Esophagus mucosa (tissue), 1 donor: ENCODE data around the gene C6orf47. TPM values are rescaled to one million over a fixed set of nuclear protein-coding genes. Genes with fewer than 3 reads are reported as not detected.
A peak's percentile ranks its signal among the peaks of the same experiment; 100 is the strongest.
"Not testable (repeated sequence)": the region's sequence is repeated elsewhere in the genome, so short reads cannot be mapped to it uniquely, and the experiment has no call there.

ENCODE experiments used
- ATAC-seq: fragments of 200-7000 bp; cut with Tn5 transposase; one replicate; pipeline ENCODE4 v1.9.1; 2020
- total RNA-seq: library from RNA; stranded (reverse); gene quantifications from one replicate; pipeline ENCODE4 v1.2.4, GENCODE V29; 2023
- donor health status: DM: yes; HTN: yes; CAD: no.

C6orf47 gene, protein sequence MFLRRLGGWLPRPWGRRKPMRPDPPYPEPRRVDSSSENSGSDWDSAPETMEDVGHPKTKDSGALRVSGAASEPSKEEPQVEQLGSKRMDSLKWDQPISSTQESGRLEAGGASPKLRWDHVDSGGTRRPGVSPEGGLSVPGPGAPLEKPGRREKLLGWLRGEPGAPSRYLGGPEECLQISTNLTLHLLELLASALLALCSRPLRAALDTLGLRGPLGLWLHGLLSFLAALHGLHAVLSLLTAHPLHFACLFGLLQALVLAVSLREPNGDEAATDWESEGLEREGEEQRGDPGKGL
- 18.1 TPM for total RNA-seq

DNA sequence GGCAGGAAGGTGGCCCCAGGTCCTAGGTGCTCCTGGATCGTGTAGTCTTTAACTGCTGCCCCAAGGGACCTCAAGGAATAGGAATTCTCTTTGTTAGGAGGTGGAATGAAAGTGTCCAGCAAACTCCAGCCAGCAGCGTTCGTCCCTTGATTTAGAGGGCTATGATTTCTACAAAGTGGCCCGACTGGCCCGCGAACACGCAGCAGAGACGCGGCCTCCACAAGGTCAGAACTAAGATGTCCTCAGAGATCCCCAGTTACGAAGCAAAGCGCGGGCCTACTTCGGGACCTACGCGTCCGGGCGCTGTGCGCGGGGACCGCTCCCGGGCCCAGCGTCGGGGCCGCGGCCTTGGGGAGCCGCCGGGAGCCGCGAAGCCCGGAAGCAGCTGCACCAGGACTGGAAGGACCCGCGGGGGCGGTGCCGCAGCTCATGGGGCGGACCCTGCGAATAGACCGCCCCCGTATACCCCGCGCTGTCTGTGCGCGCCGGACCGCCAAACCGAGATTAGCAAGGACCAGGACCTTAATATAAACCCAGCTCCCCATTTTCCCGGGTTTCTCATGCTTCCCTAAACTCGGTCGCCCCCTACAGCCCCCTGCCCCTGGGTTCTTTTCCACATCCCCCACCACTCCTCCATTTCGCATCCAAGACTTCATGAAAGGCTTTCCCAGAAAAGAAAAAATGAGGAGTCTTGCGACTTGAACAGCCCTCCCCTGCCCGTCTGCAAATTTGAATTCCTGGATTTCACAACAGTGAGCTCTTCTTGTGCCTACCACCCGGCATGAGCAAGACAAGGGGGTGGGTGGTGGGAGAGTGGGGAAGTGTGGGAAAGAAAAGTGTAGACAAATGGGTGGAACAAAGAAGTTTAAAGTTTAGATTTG lies at the start of gene C6orf47:
C6orf47 (minus strand) TSS at position 398 of the 881 bp plus-strand sequence. CDS start 831 bp downstream, outside the sequence.
- peak; percentile 68 for ATAC-seq

DNA sequence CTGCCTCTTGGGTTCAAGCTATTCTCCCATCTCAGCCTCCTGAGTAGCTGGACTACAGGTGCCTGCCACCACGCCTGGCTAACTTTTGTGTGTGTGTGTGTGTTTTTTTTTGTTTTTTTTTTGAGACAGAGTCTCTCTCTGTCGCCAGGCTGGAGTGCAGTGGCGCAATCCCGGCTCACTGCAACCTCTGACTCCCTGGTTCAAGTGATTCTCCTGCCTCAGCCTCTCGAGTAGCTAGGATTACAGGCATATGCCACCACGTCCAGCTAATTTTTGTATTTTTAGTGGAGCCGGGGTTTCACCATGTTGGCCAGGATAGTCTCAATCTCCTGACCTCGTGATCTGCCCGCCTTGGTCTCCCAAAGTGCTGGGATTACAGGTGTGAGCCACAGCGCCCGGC lies 48.6 kb upstream of the C6orf47 start:
- not testable (repeated sequence) for ATAC-seq

DNA sequence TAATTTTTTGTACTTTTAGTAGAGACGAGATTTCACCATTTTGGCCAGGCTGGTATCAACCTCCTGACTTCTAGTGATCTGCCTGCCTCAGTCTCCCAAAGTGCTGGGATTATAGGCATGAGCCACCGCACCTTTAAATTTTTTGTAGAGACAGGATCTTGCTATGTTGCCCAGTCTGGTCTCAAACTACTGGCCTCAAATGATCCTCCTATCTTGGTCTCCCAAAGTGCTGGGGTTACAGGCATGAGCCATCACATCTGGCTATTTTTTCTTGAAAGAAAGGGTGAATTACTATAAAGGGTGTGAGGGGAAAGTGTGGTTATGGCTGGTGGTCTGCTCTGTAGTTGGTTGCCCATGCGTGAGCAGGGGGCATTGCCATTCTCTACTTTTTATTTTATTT lies 47.6 kb upstream of the C6orf47 start:
- no peak for ATAC-seq

DNA sequence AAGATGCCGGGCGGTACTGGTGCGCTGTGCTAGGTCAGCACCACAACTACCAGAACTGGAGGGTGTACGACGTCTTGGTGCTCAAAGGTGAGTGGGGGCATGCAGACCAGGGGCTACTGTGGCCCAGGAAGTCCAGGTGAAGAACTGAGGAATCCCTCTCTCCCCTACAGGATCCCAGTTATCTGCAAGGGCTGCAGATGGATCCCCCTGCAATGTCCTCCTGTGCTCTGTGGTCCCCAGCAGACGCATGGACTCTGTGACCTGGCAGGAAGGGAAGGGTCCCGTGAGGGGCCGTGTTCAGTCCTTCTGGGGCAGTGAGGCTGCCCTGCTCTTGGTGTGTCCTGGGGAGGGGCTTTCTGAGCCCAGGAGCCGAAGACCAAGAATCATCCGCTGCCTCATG lies 47.1 kb upstream of the C6orf47 start:
- no peak for ATAC-seq

DNA sequence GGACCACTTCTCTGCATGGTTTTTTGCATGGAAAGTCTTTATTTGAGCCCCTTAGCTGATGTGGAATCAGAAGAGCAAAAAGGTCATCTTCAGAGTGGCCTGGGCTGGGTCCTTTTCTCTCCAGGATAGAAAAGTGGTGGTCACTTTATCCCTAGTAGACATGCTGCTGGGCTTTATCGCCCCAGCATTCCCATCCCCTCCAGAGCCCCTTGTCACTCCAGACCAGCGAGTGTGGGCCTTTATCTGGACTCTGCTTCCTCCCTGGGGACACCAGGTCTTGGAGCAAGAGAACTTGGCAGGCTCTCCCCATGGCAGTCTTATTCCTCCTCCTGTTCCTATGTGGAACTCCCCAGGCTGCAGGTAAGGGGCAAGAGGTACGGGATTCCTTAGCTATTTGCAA lies 46.0 kb upstream of the C6orf47 start, which contains the start of gene LY6G6F:
LY6G6F (plus strand) TSS at position 268 of the 400 bp plus-strand sequence; CDS start at position 309, 41 bp downstream.
- no peak for ATAC-seq

DNA sequence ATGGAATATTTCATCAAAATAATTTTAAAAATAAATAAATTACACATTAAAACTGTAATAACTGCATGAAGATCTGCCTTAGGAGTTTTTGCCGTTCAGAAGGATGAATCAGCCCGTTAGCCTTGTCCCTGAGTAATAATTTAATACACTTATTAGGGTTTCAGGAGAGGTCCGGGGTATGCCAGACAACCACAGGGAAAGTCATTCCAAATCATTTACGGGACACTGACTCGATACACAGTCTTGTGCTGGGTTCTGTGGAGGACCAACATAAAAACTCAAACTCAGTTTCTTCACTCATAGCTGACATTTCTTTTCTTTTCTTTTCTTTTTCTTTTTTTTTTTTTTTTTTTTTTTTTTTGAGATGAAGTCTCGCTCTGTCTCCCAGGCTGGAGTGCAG lies 45.4 kb upstream of the C6orf47 start:
- no peak for ATAC-seq

DNA sequence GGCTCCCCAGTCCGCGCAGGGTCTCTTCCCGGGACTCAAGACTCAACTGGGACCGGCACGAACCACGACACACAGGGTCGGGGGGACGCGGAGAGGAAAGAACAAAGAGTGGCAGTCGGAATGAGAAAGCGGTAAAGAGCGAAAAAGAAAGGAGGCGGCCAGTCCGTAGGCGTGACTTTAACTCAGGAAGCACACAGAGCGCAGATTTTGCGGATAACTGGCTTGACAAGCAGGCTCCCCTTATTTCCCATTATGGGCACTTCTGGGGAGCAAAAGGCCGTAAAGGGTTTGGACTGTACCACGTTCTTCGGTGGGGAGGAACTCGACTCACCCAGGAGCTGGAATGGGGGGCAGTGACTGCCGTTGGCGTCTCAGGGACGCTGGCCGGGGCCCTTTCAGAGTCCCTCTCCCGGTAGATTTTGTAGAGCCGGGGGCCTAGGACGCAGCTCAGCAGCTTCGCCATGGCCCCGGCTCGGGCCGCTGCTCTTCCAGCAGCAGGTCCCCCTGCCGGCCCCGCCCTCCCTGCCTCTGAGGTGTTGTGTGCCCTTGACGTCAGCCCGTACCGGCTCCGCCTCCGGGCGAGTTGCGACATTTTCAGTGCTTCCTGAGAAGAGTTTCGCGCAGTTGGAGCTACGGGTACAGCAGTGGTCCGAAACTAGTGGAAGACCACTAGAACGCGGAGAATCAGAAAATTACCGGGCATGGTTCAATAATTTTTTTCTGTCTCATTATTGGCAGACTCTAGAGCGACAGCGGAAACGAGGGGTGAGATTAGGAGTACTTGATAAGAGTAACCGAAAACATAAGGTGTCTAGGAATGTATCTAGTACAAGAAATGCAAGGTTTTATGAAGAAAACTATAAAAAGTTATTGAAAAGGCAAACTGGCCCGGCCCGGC lies 42.5 kb upstream of the C6orf47 start, which contains the start of gene ABHD16A:
ABHD16A (minus strand) TSS at position 506 of the 898 bp plus-strand sequence; CDS start at position 463, 43 bp downstream.
- ATAC-seq = peak; percentile 97

DNA sequence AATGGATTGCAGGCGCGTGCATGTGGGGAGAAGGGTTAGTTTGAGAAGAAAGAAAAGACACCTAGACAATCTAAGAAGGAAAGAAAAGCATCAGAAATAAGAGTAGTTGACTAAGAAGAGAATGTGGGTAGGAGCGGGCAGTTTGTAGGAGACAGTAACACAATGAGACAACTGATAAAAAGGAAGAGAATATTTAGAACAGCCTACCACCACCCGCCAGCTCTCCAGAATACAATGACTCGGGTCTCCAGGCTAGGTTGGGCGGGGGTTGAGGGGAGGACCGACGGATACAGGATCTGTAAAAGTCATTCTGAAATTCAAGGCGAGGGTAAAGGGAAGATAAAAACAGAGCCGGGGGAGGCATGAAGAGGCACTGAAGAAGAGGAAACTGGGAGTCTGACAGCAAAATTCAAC lies 41.8 kb upstream of the C6orf47 start:
- ATAC-seq = peak; percentile 3

DNA sequence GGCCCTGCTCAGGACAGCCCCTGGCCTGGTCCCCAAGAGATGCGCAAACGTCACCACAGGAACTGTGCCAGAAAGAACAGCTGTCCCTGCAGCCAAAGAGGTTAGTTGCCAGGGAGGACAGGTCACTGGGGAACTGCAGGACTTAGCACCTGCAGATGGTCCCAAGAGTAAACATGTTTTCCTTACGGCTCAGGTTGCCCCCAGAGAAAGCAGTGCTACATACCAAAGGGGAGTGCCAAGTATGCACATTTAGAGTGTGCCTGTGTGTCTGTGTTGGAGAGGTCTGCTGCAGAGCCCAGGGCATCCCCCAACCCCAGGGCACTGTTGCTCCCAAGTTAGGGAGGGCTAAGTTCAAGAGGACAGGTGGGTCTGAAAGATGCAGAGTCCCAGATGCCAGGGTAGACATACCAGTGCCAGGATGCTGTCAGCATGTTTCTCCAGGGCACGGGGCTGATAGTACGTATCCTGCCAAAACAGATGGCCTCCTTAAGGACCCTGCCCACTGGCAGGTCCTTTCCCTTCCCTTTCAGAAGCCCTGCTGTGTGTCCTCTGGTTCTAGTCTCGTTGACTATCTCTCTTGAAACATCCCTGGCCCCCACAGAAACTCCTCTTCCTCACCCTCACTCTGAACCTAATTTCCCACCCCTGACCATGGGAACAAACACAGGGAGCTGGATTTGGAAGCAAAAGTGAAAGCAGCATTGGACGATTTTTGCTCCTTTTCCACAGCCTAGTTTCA lies 41.3 kb upstream of the C6orf47 start:
- no peak for ATAC-seq

DNA sequence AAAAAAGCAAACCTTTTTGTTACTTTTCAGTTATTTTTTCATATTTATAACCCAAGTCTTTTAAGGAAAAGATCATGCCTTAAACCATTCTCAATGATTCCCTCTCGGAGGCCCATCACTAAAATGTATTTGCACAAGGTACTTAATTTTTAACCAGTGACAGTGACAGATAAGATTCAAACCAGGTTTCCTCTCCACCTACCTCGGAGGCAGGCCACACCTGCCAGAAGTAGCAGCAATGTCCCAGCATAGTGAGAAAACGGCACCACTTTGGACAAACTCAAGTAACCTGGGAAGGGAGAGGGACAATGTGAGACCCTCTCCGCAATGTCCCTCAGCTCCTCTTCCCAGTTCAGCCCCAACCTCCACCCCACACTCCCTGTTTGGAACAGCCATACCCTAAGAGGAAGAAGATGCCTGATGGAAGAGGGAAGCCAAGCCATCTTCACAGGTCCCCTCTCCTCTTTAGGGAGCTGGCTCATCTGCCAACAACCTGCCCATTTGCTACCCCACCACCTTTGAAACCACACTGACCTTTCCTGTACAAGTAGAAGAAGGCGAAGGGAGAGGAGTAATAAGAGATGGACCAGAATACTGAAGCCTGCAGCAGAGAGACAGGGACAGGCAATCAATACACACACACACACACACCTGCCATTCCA lies 40.3 kb upstream of the C6orf47 start:
- no peak for ATAC-seq

DNA sequence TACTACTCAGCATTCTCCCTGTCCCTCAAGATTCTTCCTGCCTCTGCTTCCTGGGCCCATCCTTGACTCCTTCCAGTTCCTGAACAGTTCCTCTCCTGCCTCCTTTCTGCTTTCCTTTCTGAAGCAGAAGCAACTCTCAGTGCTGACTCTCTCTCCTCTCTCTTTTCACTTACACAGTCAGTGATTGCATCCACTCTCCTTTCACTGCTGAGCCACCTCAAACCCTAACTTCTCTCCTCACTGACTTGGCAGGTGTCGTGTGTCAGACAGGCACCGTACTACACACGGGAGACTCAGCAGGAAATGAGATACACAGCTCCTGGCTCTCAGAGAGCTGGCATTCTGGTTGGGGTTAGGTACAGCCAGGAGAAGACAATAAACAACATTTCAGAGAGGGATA lies 37.0 kb upstream of the C6orf47 start:
- ATAC-seq = peak; percentile 22

DNA sequence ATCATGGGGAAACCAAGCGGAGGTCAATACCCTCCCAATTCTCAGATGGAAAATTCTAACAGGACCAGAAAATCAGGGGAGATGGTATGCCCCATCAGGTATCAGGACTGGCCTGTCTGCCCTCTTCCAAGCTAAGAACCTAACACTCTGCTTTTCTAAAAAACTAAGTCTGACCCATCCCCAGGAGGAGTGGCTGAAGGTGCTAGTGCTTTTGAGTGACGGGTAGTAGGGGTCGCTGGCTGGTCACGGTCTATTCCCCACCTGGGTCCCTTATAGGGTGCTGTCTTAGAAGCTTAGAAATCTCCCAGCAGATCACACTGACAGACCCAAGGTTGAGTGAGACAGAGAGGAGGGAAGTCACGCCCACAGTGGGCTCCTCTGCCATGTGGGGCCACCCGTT lies 33.0 kb upstream of the C6orf47 start:
- ATAC-seq = no peak

DNA sequence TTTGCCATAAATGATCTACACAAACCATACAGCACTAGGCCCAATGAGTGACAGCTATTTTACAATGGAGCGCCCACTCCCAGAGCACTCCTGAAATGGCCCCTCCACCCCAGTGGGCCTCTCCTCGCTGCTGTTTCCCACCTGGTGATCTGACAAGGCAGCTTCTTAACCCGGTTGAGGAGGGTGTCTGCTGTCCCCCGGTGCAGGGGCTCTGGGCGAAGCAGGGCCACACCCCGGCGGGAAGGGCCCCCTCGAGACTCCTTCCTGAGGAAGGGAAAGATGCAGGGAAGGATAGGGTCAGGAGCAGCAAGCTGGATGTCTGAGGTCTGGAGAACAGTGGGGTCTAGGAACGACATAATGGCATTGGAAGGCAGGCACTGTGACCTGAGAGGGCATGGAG lies 32.3 kb upstream of the C6orf47 start:
- ATAC-seq = no peak

DNA sequence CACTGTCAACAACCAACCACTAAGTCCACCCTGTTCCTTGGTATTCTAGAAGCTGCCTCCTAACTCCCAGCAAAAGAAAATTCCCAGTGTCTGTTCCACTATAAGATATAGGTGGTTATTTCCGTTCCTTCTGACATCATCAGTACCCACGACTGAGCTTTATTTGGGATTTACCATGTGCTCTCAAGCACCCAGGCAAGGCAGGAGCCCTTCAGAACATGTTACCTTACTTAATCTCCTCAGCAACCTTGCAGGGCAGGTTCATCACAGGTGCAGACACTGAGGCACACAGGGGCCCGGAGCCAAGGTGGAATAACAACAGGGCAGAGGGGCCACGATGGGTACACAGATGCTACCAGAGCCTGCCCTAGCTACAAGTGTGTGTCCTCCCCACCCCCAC lies 31.8 kb upstream of the C6orf47 start:
- ATAC-seq = no peak

DNA sequence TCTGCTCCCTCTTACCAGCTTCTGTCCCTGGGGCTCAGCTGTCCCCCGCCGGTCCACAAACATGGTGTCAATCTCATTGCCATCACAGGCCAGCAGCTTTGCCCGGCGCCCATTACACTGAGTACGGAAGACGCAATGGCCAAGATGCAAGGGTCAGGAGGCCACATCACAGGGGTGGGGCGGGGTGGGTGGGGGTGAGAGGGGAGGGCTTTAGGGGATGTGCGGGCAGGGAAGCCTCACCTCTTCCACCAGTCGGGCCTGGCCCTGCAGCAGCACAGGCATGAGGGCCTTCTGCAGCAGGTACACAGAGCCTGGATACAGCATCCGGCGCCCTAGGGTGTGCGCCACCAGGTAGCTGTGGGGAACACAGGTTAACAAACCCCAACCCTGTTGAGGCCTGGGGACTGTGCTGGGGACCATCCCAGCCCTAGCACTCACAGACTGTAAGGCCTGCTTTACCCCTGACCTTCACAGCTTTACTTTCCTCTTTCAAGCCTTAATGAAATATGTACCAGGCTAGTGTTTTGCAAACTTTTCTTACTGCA lies 31.1 kb upstream of the C6orf47 start:
- ATAC-seq = no peak

DNA sequence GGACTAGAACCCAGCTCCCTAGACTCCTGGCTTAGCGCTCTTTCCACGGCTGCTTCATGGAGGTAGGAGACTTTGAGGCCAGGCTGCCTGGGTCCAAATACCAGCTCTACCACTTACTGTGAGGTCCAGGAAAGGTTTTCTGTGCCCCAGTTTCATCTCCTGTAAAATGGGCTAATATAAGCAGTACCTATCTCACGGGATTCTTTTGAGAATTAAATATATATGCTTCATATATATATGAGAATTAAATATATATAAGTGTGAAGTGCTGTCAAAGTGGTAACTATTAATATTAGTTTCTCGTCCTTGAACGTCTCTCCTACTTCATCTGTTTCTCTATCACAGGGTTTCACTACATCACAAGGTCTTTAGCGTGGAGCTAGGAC lies 30.5 kb upstream of the C6orf47 start:
- no peak for ATAC-seq

DNA sequence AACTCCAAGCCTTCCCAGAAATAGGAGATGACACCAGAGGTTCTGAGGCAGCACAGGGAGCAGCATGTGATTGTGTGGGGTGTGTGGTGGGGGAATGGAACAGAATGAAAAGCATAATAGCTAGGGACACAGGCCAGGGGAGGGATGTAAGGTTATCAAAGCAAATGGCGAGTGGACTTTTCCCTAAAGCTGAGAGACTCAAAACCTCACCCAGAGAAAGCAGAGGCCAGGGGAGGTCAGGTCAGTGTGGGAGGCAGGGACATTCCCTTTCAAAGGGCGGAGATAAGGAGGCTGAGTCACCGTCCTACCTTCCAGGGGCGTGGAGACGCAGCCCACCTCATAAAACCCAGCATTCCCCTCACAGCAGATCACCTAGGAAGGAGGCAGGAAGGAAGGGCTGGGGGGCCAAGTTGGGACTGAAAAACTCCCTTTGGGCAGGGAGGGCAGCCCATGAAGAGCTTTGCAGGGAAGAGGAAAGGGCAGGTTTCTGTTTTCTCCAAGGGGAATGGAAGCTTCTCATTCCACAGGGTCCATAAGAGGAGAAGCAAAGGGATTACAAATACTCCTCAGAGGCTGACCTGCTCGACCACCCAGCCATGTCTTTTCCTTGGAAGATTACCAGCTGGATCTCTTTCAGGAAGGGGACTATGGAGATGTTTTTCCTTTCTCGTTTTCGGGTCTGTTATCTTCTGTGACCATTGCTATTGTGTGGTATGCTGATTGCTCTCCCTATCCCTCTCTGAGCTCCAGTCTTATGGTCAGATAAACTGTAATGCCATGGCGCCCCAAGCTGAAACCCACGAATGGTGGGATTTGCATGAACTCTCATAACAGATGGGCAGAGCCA lies 29.9 kb upstream of the C6orf47 start:
- no peak for ATAC-seq

DNA sequence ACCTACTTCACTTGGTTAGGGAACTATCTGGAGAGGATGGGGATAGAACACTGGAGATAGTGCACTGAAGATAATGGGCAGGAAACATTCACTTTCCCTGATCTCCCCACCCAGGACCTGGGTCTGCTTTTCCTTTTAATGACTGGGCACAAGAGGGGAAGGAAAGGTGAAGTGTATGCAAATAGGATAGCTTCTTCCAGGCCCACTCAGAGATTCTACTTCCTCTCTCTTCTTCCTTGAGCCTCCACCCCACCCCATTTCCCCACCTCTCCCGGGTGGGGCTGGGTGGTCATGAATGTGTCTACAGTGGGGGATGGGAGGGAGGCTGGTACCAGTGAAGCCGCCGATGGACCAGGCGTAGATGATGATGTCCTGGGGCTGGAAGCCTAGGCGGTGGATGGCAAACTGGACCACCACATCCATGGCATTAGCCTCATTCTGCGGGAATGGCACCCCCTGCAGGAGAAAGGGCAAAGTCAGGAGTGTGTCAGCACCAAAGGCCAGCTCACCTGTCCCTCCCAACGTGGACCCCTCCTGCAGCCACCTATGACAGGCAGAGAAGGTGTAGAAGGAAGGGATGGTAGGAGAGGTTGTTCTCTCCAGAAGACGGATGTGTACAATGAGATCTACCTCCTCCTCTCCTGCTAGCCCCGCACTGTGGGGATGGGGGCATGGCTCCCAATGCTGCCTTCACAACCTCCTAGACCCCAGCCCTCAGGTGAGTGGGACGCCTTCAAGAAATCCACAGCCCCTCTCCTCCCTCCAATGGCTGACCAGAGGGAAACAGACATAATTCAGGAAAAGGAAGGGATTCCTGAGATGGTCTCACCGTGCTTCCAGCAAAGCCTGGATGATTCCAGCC lies 28.9 kb upstream of the C6orf47 start:
- no peak for ATAC-seq
